CD4-positive, alpha-beta T cell treated with Interleukin-21 for 1 hour (primary cell): ENCODE data around the gene PRKAB2.
"Not testable (repeated sequence)": the region's sequence is repeated elsewhere in the genome, so short reads cannot be mapped to it uniquely, and the experiment has no call there.

Source experiments
- DNase-seq: peaks from one replicate; pipeline ENCODE4 v3.0.0-alpha.2; 2020

PRKAB2 gene

GRCh38 chr1:147172168-147173016, at the start of gene PRKAB2:
TSS of gene PRKAB2 (minus strand) at chr1:147172470. CDS start at chr1:147172144, 326 bp downstream.
- DNase-seq: peak; percentile 93

- no peak for DNase-seq
Observed at GRCh38 chr1:147218606-147219005, 46.3 kb upstream of the PRKAB2 start.

- no peak for DNase-seq
Observed at GRCh38 chr1:147217141-147217540, 44.9 kb upstream of the PRKAB2 start.

DNA sequence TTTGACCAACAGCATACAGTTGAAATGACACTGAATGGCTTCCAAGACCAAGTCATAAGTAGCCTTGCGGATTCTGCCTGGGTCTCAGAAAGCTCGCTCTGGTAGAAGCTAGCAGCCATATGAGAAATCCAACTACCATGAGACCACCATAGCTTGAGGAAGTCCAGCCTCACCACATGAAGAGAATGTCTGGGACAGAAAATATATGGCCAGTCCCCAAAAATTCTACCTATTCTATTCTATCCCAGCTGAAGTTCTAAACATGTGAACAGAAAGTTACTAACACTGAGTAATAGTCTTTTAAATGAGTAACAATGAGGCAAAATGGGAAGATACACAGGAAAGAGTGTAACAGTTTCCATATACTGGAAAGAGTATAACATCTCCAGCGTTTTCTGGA, 43.9 kb upstream of the PRKAB2 start:
- no peak for DNase-seq

DNA sequence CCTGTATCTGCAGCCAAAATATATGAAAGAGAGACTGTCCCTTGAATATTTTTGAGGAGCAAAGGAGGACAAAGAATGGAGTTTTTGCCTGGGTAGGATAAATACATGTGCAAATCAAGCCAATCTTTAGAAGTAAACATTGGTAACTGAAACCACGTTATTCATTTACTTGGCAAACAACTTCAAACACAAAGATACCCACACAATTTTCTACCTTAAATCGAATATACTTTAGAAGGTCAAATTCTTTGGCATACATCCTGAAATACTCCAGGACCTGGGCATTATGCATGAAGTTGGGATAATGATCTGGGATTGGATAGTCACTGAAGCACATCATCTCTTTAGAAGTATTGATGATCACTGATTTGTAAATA, 43.3 kb upstream of the PRKAB2 start:
- no peak for DNase-seq

DNA sequence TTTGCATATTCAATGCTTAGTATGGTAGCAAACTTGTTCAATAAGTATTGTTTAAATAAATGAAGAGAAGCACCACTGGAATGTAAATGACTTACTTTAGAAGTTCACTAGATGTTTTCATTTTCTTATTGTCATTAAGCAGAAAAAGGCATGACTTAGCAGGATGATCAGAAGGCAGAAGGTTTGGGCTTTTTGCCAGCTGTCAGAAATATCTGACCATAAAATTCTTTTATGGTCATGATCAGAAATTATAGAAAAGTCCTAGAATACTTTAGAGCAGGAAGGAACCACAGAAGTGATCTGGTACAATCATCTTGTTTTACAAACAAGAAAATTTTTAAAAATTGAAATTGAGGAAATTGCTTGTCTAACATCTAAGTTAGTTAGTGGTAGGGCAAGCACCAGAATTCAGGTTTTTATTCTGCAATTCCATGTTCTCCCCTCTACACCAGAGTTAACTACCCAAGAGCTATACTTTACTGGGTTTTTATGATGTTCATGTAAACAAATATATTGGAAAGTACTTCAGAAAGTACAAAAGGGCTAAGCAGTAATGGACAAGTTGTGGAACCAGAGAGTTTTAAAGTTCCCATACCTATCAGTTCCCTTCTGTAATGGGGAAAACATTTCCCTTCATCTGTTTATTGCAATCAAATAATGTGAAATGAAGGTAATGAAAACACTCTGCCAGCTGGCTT, 42.7 kb upstream of the PRKAB2 start:
- no peak for DNase-seq

- no peak for DNase-seq
Observed at GRCh38 chr1:147214325-147214724, 42.1 kb upstream of the PRKAB2 start.

DNA sequence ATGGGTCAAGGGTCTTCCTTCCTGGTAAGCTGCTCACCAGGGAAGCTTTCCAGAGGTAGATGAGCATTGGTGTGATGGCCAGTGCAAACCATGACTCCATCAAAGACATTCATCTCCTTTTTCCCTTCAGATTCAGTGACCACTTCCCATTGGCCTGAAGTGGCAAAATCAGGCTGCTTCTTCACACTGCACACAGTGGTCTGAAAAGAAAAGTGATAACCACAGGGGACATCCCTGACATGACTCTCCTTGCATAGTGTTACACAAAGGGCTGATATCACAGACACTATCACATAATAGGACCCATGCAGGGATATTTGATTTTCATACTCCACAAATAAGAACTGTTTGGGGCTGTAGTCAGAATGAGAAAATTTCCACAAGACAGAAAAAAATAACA, 41.0 kb upstream of the PRKAB2 start:
- no peak for DNase-seq

DNA sequence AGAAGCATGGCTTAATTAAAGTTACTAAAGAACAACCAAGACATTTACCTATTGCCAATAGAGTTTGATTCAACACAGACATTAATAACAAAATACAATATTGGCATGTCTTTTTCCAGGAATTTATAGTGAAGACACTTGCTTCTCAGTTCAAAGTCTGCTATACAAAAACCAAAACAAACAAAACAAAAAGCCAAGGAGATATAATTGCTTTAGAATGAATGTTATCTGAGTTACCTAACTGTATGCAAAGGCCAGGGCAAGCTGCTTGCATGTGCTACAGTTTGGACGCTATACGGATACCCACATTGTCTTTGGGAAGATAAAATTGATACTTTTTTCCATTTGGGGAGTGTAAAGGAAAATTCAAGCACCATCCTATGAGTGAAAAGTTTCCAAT, 39.3 kb upstream of the PRKAB2 start:
- no peak for DNase-seq

DNA sequence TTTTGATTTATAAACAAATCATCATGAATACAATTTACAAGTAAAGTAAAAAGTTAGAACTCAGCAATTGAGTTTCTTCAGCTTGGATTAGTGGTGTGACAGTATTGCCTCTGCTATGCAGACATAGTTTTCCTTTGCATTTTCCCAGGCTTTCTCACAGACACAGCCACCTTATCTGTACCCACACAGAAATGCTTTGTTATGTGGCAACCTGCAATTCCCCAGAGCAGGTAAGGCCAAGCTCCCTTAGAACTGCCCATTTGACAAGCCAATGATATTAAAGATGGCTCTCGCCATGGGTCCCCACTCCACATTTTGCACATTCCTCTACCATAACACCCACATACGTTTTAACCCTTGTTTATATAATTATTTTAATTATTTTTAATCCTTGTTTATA, 38.7 kb upstream of the PRKAB2 start:
- no peak for DNase-seq

GRCh38 chr1:147209825-147210821, 37.9 kb upstream of the PRKAB2 start:
- no peak for DNase-seq

DNA sequence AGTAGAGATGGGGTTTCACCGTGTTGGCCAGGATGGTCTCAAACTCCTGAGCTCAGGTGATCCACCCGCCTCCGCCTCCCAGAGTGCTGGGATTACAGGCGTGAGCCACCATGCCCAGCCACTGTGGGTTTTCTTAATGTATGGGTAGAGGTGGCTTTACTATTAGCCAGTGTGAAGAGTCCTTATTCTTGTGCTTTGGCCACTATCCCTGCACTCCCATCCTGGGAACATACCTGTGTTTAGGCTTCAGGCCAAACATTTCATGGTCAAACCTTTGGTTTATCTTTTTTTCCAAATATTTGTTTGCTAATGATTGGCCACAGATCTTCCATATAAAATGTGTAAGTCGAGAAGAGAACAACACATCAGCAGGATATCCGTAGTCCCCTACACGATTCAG, 36.3 kb upstream of the PRKAB2 start:
- no peak for DNase-seq

DNA sequence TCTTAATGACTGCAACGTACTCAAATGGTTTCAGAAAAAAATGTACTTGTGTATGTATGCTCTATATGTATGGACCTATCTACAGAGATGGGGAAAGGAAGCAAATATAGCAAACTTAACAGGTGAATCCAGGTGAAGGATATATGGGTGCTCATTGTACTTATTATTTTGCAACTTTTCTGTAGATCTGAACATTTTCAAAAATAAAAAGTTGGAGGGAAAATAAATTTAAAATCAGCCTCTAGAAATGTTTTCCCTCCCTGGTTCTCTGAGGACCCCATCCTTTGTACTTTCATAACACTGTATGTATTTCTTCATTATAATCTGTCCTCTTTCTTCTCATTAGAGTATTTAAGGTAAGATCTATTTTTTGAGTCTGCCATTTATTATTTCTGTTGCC, 34.9 kb upstream of the PRKAB2 start:
- DNase-seq: no peak

- DNase-seq: no peak
Observed at GRCh38 chr1:147204080-147204479, 31.8 kb upstream of the PRKAB2 start.

DNA sequence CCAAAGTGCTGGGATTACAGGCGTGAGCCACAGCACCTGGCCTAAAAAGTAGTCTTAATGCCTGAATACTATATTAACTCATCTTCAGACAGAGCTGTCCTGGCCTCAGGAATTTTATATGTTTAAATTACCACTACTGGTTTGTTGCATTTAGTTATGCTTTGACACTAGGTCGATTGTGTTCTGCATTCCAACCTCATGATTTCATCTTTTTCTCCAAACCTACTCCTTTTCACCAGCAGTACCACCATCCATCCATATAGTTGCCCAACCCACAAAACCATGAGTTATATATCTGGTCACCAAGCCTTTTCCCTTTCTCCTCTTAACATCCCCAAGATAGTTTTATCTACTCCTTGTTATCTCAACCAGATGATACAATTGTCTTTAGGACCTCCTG, 30.3 kb upstream of the PRKAB2 start:
- DNase-seq: no peak

DNA sequence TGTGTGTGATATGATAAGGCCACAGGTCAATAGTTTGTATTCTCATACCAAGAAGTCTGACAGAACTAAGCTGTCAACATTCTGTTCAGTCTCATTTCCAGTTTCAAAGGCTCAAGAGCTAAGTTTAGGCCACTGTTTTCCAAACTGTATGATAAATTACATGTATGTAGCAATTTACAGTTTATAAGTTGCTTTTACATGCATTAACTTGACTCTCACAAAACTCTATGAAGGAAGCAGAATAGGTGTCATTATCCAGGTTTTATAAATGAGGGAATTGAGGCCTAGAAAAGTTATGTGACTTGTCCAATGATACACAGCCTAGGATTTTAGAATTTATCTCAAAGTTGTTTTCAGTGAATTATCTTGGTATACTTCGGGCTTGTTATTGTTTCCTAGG, 29.5 kb upstream of the PRKAB2 start:
- no peak for DNase-seq

- no peak for DNase-seq
Observed at GRCh38 chr1:147201276-147201675, 29.0 kb upstream of the PRKAB2 start.

GRCh38 chr1:147197324-147197723, 25.1 kb upstream of the PRKAB2 start:
- DNase-seq: not testable (repeated sequence)

DNA sequence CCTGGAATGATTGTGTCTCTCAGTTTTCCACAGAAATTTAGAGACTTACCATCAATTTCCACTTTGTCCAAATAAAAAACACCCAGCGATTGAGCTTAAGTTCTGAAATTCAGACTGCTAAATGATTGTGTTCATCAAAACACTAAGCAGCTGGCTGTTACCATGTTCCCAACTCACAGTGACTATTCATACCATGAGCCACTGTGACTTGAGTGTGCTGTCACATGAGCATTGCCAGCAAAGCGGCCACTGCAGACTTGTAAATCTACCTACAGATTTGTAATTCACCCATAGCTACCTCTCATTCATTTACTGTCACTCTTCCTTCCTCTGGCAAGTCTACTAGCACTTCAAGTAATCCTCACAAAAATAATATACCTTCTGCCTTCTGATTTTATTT, 17.2 kb upstream of the PRKAB2 start:
- DNase-seq: no peak

DNA sequence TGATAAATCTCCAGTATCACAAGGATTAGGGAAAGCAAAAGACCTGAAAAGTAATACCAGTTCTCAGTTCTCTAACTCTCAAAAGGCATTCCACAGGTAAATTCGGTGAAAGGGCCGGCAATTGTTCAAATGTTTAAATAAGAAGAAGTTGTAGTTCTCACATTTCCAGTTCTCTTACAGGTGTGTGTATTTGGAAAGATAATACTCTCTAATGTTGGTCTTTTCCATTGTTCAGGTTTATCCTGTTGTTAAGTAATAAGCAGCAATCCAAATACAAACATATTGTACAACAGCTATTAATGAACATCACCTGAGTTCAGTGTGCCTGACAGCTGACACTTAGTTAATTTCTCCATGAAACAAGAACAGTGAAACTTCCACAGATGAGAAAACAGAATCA, 13.2 kb upstream of the PRKAB2 start:
- DNase-seq: no peak

DNA sequence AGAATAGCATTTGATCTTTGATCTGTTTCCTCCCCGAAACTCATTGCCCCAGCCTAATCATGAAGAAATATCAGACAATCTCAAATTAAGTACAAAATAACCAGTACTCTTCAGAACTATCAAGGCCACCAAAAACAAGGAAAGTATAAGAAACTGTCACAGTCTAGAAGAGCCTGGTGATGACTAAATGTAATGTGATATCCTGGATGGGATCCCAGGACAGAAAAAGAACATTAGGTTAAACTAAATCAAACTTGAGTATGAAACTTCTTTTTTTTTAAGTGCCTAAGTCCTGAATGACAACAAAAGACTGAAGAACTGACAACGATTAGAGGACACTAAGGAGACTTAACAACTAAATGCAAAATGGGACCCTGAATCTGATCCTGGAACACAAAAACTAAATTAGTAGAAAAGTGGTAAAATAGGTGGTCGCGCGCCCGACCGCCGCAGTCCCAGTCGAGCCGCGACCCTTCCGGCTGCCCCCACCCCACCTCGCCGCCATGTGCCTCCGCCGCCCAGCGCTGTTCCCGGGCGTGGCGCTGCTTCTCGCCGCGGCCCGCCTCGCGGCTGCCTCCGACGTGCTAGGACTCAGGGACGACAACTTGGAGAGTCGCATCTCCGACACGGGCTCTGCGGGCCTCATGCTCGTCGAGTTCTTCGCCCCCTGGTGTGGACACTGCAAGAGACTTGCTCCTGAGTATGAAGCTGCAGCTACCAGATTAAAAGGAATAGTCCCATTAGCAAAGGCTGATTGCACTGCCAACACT, 5.5 kb upstream of the PRKAB2 start:
- no peak for DNase-seq

GRCh38 chr1:147171399-147172167, 687 bp downstream of the PRKAB2 start:
- DNase-seq: no peak
